RWPE1 (cell line): ENCODE results near the gene KRT26.

Experiments used
- CTCF ChIA-PET: fragments of 350-600 bp; sonication (Branson Sonifier 250); formaldehyde crosslinking; extraction: SDS; loops from one replicate; lab custom pipeline; 2021; lab: Yijun Ruan, JAX
- POLR2A ChIA-PET: fragments of 400-600 bp; formaldehyde crosslinking; extraction: SDS; loops from one replicate; lab custom pipeline; 2020; ENCODE audit warnings: antibody characterized with exemption; ENCODE audit not compliant: low non-redundant PET; lab: Yijun Ruan, JAX
- DNase-seq: peaks from one replicate; pipeline ENCODE4 v3.0.0; 2012; ENCODE audit warnings: low spot score
- H3K27ac ChIP-seq: fragments of 450-650 bp; 2 replicates; pipeline ENCODE4 v1.5.1; 2017
- CTCF ChIP-seq: fragments of 450-650 bp; conservative IDR thresholded peaks from 2 replicates; pipeline ENCODE4 v1.5.1; 2017; ENCODE audit warnings: low read depth, mild to moderate bottlenecking

The KRT26 gene

GRCh38 chr17:40717776-40718175 lies 54.2 kb downstream of the KRT26 start:
- CTCF ChIA-PET, result interaction anchor here (0.6 kb wide), 1 partner anchor 58 kb away, joined by 4 read pairs; no protein-coding TSS in a partner anchor
- no peak for TF ChIP-seq CTCF
- H3K27ac ChIP-seq, result no peak overlapping the region
- POLR2A ChIA-PET, result no interaction called here
- no peak for DNase-seq
